ENCODE measurements around the gene CD200R1L.
"Not testable (repeated sequence)": the region's sequence is repeated elsewhere in the genome, so short reads cannot be mapped to it uniquely, and the experiment has no call there.

- not testable (repeated sequence) for TF ChIP-seq CTCF, POLR2A (IDR thresholded peaks at IDR 0.05)
Measured at GRCh38 chr3:112855074-112855473, 8.4 kb upstream of the CD200R1L start.
